SK-N-MC (cell line): Measurements from ENCODE around the gene MACROH2A1.

Source experiments
- EZH2 ChIP-seq: fragments of 200-600 bp; sonication (generic); IDR thresholded peaks from one replicate; pipeline ENCODE4 v1.6.1; 2017; ENCODE audit warnings: antibody characterized with exemption
- POLR2AphosphoS5 ChIP-seq: IDR thresholded peaks from 2 replicates; pipeline ENCODE4 v1.6.1; 2012; ENCODE audit warnings: mild to moderate bottlenecking, low read depth, low read length, borderline replicate concordance

DNA sequence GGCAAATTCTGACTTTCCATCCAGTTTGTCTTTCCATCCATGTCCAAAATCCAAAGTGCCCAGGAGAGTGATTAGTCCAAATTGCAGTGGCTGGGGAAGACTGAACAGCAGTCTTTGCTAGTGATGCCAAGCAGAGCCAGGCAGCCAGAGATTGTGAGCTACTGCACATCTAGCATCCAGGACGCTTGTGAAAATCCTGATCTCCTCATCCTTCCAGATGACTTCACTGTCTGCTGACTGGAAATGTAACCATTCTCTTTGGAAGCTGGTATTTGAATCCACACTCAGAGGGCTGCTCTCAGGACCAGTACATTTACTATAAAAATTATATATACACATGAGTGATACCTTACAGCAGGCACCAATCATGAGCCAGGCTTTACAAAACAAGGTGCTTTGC is 49.6 kb downstream of the MACROH2A1 start:
- no peak for TF ChIP-seq EZH2
- no peak for TF ChIP-seq POLR2AphosphoS5
